ENCODE results near the gene AR. TPM values are rescaled to one million over a fixed set of nuclear protein-coding genes. Genes with fewer than 3 reads are reported as not detected.

Gene AR
- total and polyA plus RNA-seq, 9 of the 15 experiments (the other 6 are each of a cell fraction or from before 2014, with no cell fraction given): 0.01 to 0.04 (median 0.01) TPM; not detected in 6

- no peaks in the 10 kb centered on the region for H3K4me1 ChIP-seq (replicated peaks in 1 of 2; ENCODE audit: control insufficient read depth in 2 of 2, insufficient read depth in 2 of 2, low read length in 2 of 2)
- H3K4me3 ChIP-seq: no peak overlapping the region
- ATAC-seq (no peak), FAIRE-seq (no peak), DNase-seq (ENCODE audit: extremely low read depth in 1 of 4, low spot score in 3 of 4) (no peak)
- no peaks in the 10 kb centered on the region for H3K79me2 ChIP-seq (ENCODE audit: control insufficient read depth, insufficient read depth, low read length)
- intact Hi-C loops (cut with micrococcal nuclease): no loop called here
- ChIA-PET CTCF (ENCODE audit: low intra/inter-chr PET ratio) (no interaction called here), POLR2A (no interaction called here)
- TF ChIP-seq ZNF668 (CRISPR knock-in tag; IDR thresholded peaks at IDR 0.05): no peak
- no peak for TF ChIP-seq RFX7 (CRISPR knock-in tag; IDR thresholded peaks at IDR 0.05)
- TF ChIP-seq MYC (IDR thresholded peaks at IDR 0.05; ENCODE audit: low read depth, low read length): no peak
- TF ChIP-seq MYC (CRISPR knock-in tag; IDR thresholded peaks at IDR 0.05; ENCODE audit: borderline replicate concordance, low read depth): no peak
- no peak for TF ChIP-seq ZNF512 (tag; IDR thresholded peaks at IDR 0.05)
- no peak for TF ChIP-seq PREB (CRISPR knock-in tag; IDR thresholded peaks at IDR 0.05)
- TF ChIP-seq AFF4 (CRISPR knock-in tag; IDR thresholded peaks at IDR 0.05): no peak
- TF ChIP-seq NFE2L1 (tag; IDR thresholded peaks at IDR 0.05; ENCODE audit: borderline replicate concordance, low read depth): no peak
- TF ChIP-seq CREB5 (CRISPR knock-in tag; IDR thresholded peaks at IDR 0.05): no peak
- TF ChIP-seq FOXJ2 (tag; IDR thresholded peaks at IDR 0.05): no peak
- no peak for TF ChIP-seq KAT7 (CRISPR knock-in tag; IDR thresholded peaks at IDR 0.05; ENCODE audit: borderline replicate concordance)
- no peak for TF ChIP-seq BDP1 (IDR thresholded peaks at IDR 0.05; ENCODE audit: insufficient read depth, insufficient read length)
- TF ChIP-seq CC2D1A (IDR thresholded peaks at IDR 0.05): no peak
- H4K20me1 ChIP-seq (replicated peaks; ENCODE audit: control insufficient read depth, insufficient read depth, low read length): no peaks in the 10 kb centered on the region
- BruUV-seq (replicated peaks): no TSS peak
- no peak overlapping the region for H2AFZ ChIP-seq (ENCODE audit: low read depth, low read length)
- H3K27me3 ChIP-seq (ENCODE audit: control insufficient read depth in 2 of 2, insufficient read depth in 2 of 2, low read length in 2 of 2): peaks cover 0 to 8% of the 10 kb centered on the region in 2 experiments; a peak in 3 of 5 replicates
- no peaks in the 10 kb centered on the region for H3K9me3 ChIP-seq (replicated peaks; ENCODE audit: control insufficient read depth, insufficient read depth, low read depth, low read length)
- H3K4me2 ChIP-seq (ENCODE audit: insufficient read depth, low read length): no peak overlapping the region
- no peak overlapping the region for H3K27ac ChIP-seq (ENCODE audit: extremely low read depth, low read depth, low read length)
- no peak overlapping the region for H3K9ac ChIP-seq (ENCODE audit: insufficient read depth in 1 of 2, low read depth in 2 of 2, low read length in 2 of 2)
- H3K36me3 ChIP-seq (ENCODE audit: control insufficient read depth, insufficient read depth, low read length): no peaks in the 10 kb centered on the region
- 6% methylated on average over 12 of the region's 41 CpGs for WGBS (ENCODE audit: insufficient coverage, low coverage, missing lambda C conversion rate)
- in situ Hi-C loops (cut with MboI): no loop called here
- H3K9me1 ChIP-seq (ENCODE audit: control insufficient read depth, insufficient read depth, low read length): no peaks in the 10 kb centered on the region
Observed at GRCh38 chrX:67545893-67546495, 2.2 kb downstream of the AR start.

Data from K562 (cell line).